ENCODE data around the gene BUB1B. TPM values are rescaled to one million over a fixed set of nuclear protein-coding genes. Genes with fewer than 3 reads are reported as not detected.

BUB1B gene
- polyA plus RNA-seq, 1 of the 3 experiments (the other 2 are of a cell fraction), result 12.6 TPM

- H3K27ac ChIP-seq (ENCODE audit: low read depth in 2 of 2, low read length in 1 of 2), result no peak overlapping the region
Observed at GRCh38 chr15:40197434-40197833, 36.6 kb downstream of the BUB1B start.

More at GRCh38 chr15:40197434-40197833, 36.6 kb downstream of the BUB1B start:
- Histone ChIP-seq H3K9ac (no peak overlapping the region), H2AFZ (ENCODE audit: low read depth) (no peak overlapping the region), H3K27me3 (ENCODE audit: insufficient read depth) (no peaks in the 10 kb centered on the region), H4K20me1 (ENCODE audit: insufficient read depth) (no peaks in the 10 kb centered on the region), H3K4me1 (ENCODE audit: control insufficient read depth in 1 of 2, insufficient read depth in 2 of 2, low read depth in 1 of 2, low read length in 1 of 2) (no peaks in the 10 kb centered on the region), H3K4me2 (no peak overlapping the region), H3K9me2 (no peaks in the 10 kb centered on the region), H3F3A (replicated peaks; ENCODE audit: insufficient read depth) (peaks cover 5% of the 10 kb centered on the region), H3K9me3 (no peaks in the 10 kb centered on the region), H3K79me2 (ENCODE audit: insufficient read depth) (peaks cover 11% of the 10 kb centered on the region; the same call in 1 of the 2 replicates), H3K4me3 (ENCODE audit: low read depth in 2 of 2, low read length in 1 of 2) (no peak overlapping the region), H3K36me3 (replicated peaks in 1 of 2; ENCODE audit: control insufficient read depth in 1 of 2, insufficient read depth in 2 of 2, low read length in 1 of 2) (peaks cover 41 to 57% of the 10 kb centered on the region in 2 experiments)
- ChIA-PET POLR2A (no interaction called here), CTCF (interaction anchor here (0.6 to 34.3 kb wide), 5 partner anchors 9 to 364 kb away, joined by 3 to 868 read pairs (median 4); no protein-coding TSS in a partner anchor)
- DNase-seq, result no peak
- 84% methylated on average over 1 of the region's 1 CpG for WGBS (ENCODE audit: low lambda C conversion rate)
- TF ChIP-seq SMC3 (IDR thresholded peaks at IDR 0.05; ENCODE audit: low read depth, low read length) (no peak), ZBTB33 (IDR thresholded peaks at IDR 0.05; ENCODE audit: borderline replicate concordance, low read depth) (no peak), TCF12 (IDR thresholded peaks at IDR 0.05) (no peak), MEF2A (IDR thresholded peaks at IDR 0.05; ENCODE audit: borderline replicate concordance, low read depth) (no peak), TAF1 (IDR thresholded peaks at IDR 0.05; ENCODE audit: borderline replicate concordance, low read depth, low read length) (no peak), ELF1 (IDR thresholded peaks at IDR 0.05) (no peak), RCOR1 (IDR thresholded peaks at IDR 0.05; ENCODE audit: low read length) (no peak), FOXJ3 (CRISPR knock-in tag; IDR thresholded peaks at IDR 0.05) (no peak), PBX3 (IDR thresholded peaks at IDR 0.05) (no peak), GATA2 (CRISPR knock-in tag; IDR thresholded peaks at IDR 0.05) (no peak), TEAD4 (IDR thresholded peaks at IDR 0.05; ENCODE audit: borderline replicate concordance, insufficient read depth) (no peak), IRF3 (IDR thresholded peaks at IDR 0.05; ENCODE audit: low read depth, low read length) (no peak), SIN3A (IDR thresholded peaks at IDR 0.05; ENCODE audit: borderline replicate concordance, low read depth, low read length) (no peak)
- TF ChIP-seq, protein P1, sequence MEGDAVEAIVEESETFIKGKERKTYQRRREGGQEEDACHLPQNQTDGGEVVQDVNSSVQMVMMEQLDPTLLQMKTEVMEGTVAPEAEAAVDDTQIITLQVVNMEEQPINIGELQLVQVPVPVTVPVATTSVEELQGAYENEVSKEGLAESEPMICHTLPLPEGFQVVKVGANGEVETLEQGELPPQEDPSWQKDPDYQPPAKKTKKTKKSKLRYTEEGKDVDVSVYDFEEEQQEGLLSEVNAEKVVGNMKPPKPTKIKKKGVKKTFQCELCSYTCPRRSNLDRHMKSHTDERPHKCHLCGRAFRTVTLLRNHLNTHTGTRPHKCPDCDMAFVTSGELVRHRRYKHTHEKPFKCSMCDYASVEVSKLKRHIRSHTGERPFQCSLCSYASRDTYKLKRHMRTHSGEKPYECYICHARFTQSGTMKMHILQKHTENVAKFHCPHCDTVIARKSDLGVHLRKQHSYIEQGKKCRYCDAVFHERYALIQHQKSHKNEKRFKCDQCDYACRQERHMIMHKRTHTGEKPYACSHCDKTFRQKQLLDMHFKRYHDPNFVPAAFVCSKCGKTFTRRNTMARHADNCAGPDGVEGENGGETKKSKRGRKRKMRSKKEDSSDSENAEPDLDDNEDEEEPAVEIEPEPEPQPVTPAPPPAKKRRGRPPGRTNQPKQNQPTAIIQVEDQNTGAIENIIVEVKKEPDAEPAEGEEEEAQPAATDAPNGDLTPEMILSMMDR (IDR thresholded peaks at IDR 0.05), result no peak
- TF ChIP-seq, protein P2, sequence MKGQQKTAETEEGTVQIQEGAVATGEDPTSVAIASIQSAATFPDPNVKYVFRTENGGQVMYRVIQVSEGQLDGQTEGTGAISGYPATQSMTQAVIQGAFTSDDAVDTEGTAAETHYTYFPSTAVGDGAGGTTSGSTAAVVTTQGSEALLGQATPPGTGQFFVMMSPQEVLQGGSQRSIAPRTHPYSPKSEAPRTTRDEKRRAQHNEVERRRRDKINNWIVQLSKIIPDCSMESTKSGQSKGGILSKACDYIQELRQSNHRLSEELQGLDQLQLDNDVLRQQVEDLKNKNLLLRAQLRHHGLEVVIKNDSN (IDR thresholded peaks at IDR 0.05; ENCODE audit: borderline replicate concordance, low read depth), result no peak
- TF ChIP-seq, protein P3, sequence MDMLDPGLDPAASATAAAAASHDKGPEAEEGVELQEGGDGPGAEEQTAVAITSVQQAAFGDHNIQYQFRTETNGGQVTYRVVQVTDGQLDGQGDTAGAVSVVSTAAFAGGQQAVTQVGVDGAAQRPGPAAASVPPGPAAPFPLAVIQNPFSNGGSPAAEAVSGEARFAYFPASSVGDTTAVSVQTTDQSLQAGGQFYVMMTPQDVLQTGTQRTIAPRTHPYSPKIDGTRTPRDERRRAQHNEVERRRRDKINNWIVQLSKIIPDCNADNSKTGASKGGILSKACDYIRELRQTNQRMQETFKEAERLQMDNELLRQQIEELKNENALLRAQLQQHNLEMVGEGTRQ (IDR thresholded peaks at IDR 0.05; ENCODE audit: borderline replicate concordance, low read depth, low read length), result no peak
